HT-29 (cell line): ENCODE results near the gene SYCN. TPM values are rescaled to one million over a fixed set of nuclear protein-coding genes. Genes with fewer than 3 reads are reported as not detected.
A peak's percentile ranks its signal among the peaks of the same experiment; 100 is the strongest.

ENCODE experiments used
- DNase-seq: peaks from one replicate; pipeline ENCODE4 v3.0.0-alpha.2; 2015; ENCODE audit warnings: low spot score
- total RNA-seq: library from RNA; depleted of rRNA; stranded (reverse); fragments of >200 nt; shearing (Covaris generic); gene quantifications from 2 replicates; pipeline ENCODE4 v1.2.3, GENCODE V29; 2014

Gene SYCN
- total RNA-seq, 1 experiment from 2014 or later = not detected

GRCh38 chr19:39194832-39195542 is 9.1 kb downstream of the SYCN start:
- DNase-seq = peak; percentile 58

- peak; percentile 42 for DNase-seq
These were observed 10.3 kb downstream of the SYCN start for GRCh38 chr19:39193803-39194202.

GRCh38 chr19:39192846-39193245 is 11.2 kb downstream of the SYCN start:
- no peak for DNase-seq

GRCh38 chr19:39190768-39191167 is 13.3 kb downstream of the SYCN start:
- DNase-seq = peak; percentile 16

GRCh38 chr19:39188960-39189359 is 15.1 kb downstream of the SYCN start:
- DNase-seq = no peak

GRCh38 chr19:39187552-39187943 is 16.5 kb downstream of the SYCN start:
- DNase-seq = no peak

- DNase-seq = no peak
These were observed 17.7 kb downstream of the SYCN start for GRCh38 chr19:39186391-39186790.

GRCh38 chr19:39183104-39183503 is 21.0 kb downstream of the SYCN start:
- DNase-seq = peak; percentile 13

- DNase-seq = peak; percentile 6
These were observed 21.9 kb downstream of the SYCN start for GRCh38 chr19:39182174-39182505.

- no peak for DNase-seq
These were observed 22.4 kb downstream of the SYCN start for GRCh38 chr19:39181500-39182173.

- no peak for DNase-seq
These were observed 23.3 kb downstream of the SYCN start for GRCh38 chr19:39180749-39181148.

GRCh38 chr19:39179754-39180153 is 24.3 kb downstream of the SYCN start:
- DNase-seq = no peak

GRCh38 chr19:39178296-39179006 is 25.6 kb downstream of the SYCN start:
- DNase-seq = no peak

- DNase-seq = no peak
These were observed 26.3 kb downstream of the SYCN start for GRCh38 chr19:39177736-39178135.

- DNase-seq = no peak
These were observed 26.9 kb downstream of the SYCN start for GRCh38 chr19:39177110-39177699.

- no peak for DNase-seq
These were observed 28.5 kb downstream of the SYCN start for GRCh38 chr19:39175564-39175963.

- DNase-seq = no peak
These were observed 29.2 kb downstream of the SYCN start for GRCh38 chr19:39174558-39175544.

- no peak for DNase-seq
These were observed 29.9 kb downstream of the SYCN start for GRCh38 chr19:39174142-39174541.

GRCh38 chr19:39173502-39173991 is 30.5 kb downstream of the SYCN start:
- no peak for DNase-seq

GRCh38 chr19:39172700-39173501 is 31.2 kb downstream of the SYCN start:
- DNase-seq = no peak
